GM21737 (cell line): ENCODE results near the gene RBBP8.
"Not testable (repeated sequence)": the region's sequence is repeated elsewhere in the genome, so short reads cannot be mapped to it uniquely, and the experiment has no call there.

Experiments used
- ATAC-seq: cut with Tn5 transposase; IDR thresholded peaks from one replicate; pipeline ENCODE4 v1.9.1; 2021; ENCODE audit warnings: mild to moderate bottlenecking, moderate library complexity; ENCODE audit not compliant: unreplicated experiment

RBBP8 gene

GRCh38 chr18:22939649-22940048, 6.5 kb downstream of the RBBP8 start:
- ATAC-seq, result no peak

DNA sequence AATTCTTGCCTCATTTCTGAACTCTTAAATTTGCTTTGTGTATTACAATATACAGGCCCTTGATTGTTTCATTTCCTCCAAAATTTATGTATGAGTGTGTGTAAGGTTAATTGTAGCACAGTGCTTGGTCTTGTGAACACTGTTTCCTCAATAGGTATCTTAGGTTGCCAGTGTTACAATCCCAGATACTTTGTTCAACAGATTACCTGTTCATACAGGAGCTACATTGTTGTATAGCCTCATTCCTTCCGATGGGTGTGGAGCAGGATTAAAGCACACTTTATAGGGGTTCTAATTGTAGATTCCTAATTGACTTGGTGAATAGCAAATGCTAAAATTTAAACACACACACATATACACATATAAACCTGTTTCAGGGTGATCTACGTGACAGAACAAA, 10.7 kb downstream of the RBBP8 start:
- ATAC-seq, result no peak

DNA sequence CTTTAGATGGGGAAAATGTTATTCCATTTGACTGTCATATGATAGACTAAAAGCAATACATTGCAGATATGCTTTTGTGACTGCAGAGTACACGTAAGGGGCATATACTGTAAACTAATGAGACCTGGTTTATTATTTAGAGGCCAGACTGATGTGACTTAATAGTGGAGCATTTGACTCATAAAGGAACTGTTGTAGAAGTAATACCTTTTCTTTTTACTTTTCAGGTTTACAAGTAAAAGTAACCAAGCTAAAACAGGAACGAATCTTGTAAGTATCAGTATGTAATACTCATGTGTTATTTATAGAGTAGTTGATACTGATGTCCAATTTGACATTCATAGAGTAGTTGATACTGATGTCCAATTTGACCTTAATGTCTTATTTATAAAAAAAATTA, 13.1 kb downstream of the RBBP8 start:
- ATAC-seq, result no peak

DNA sequence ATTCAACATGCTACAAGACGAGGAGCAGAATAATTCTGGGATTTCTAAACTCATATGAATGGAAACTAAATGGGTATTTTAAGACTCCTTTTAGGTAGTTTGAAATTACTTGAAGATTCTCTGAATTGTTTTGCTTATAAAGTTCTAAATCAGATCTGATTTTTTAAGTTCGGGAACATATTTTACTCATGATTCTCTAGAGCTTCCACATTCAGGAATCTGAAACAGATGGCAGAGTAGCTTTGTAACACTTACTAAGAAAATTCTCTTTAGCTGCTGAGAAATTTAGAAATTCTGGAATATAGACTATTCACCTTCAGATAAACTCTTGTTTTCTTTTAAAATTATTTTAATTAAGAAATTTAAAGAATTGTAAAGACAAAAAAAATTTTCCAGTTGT, 13.7 kb downstream of the RBBP8 start:
- ATAC-seq, result no peak

GRCh38 chr18:22951823-22952222, 18.7 kb downstream of the RBBP8 start:
- no peak for ATAC-seq

DNA sequence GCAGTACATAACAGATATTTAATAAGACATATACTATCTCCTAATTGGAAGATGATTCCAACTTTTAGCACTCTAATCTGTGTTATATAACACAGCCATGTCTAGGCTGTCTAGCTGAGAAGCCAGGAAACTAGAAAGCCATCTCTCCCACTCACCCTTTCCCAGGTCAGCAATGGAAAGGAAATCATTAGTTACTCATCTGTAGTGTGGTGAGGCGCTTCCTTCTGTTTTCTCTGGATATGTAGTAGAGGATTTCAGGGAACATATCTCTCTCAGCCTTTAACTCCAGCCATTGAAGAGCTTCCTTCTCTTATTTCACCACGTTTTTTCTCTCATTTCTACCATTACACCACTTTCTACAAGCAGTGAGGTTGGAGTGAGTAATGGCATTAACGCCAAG, 19.4 kb downstream of the RBBP8 start:
- ATAC-seq, result no peak

DNA sequence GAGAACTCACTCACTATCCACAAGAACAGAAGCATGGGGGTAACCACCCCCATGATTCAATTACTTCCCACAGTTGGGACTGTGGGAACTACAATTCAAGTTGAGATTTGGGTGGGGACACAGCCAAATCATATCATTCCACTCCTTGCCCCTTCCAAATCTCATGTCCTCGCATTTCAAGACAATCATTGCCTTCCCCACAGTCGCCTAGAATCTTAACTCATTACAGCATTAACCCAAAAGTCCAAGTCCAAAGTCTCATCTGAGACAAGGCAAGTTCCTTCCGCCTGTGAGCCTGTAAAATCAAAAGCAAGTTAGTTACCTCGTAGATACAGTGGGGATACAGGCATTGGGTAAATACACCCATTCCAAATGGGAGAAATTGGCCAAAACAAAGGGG, 20.9 kb downstream of the RBBP8 start:
- ATAC-seq, result not testable (repeated sequence)

GRCh38 chr18:22956226-22956625, 23.1 kb downstream of the RBBP8 start:
- no peak for ATAC-seq

- ATAC-seq, result no peak
These were observed 28.0 kb downstream of the RBBP8 start for GRCh38 chr18:22961156-22961555.

DNA sequence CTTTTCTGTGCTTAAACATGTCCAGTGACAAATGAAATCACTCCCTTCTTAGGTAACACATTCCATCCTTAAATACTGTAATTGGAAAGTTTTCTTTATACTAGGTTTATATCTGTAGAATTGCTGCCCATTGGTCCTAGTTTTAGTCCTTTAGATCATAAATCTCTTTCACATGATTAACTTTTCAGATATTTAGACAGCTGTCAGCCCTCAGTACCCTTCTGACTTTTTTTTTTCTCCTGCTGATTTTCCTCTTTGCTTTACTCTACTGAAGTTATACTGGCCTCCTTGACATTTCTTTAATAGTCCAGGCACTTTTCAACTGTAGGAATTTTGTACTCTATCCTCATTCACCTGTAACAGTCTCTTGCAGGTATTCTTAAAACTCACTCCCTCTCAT, 28.9 kb downstream of the RBBP8 start:
- no peak for ATAC-seq

DNA sequence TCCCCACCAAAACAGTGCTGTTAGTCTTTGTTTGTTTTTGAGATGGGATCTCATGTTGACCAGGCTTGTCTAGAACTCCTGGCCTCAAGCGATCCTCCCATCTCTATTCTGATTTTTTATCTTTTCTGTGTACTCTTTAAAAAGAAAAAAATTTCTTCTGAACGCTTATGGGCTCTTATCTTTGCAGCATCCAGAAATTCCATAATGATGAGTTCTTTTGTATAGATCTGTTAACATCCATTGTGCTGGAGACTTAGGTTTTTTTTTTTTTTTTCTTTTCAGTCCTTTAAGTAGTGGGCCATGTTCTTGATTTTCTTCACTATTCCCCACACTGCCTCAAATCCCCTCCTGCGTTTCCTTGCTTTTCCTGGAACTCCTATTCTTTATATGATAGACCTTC, 31.0 kb downstream of the RBBP8 start:
- ATAC-seq, result no peak

DNA sequence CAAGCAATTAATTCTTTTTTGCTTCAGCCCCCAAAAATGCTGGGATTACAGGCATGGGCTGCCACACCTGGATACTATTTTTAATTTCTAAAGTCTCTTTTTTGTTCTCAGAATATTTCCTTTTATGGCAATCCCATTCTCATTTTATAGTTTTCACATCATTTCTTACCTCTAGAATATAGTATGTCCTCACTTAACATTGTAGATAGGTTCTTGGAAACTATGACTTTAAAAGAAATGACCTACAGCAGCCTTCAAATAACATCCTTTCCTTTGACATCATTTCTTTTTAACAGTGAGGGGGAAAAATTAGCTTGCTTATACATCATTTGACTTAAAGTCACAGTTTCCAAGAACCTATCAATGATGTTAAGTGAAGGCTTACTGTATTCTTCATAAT, 31.6 kb downstream of the RBBP8 start:
- ATAC-seq, result no peak

DNA sequence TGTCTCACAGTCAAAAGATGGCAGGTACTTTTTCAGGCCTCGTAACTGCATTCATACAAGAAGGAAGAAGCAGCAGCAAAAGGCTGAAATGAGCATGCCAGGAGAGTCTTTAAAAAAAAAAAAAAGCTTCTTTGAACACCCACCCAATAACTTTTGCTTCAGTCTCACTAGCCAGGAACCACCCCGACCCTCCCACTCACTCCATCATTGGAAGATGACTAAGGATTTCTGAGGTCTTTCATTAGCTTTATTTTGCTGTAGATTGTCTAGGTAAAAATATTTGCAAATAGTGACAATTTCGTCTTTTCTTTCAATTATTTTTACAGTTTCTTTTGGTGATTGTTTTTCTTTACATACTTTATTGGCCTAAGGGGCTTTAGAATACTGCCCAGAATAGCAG, 37.9 kb downstream of the RBBP8 start:
- ATAC-seq, result no peak

DNA sequence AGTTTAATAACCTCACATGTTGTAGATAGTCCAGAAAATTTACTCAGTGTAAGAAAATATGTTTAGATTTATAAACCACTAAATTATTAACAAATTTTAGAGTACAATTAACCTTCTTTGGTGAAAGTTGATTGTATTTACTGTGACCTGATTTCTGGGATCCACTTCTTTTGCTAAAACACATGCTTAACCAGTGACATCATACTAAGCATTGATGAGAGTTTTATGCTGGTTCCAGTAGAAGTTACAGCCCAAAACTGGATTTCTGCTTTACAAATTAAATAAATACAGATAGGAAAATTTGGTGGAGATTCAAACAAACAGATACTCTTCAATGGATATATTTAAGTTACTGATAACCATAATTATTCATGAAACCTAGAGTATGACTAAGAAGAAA, 40.9 kb downstream of the RBBP8 start:
- ATAC-seq, result no peak

DNA sequence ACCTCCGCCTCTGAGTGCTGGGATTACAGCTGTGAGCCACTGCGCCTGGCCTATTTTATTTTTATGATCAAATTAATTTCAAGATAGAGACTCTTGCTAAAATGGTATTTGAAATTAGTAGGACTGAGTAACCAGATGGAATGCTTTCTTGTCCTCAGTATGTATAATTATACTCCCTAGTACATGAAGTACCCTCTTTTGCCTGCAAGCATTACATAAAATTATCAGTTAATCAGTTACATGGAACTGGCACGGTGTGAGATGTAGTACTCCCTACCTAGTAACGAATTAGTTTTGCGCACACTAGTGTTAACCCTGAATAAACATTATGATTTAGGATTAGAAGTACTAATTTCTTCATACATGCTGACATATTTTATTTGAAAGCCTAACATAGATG, 41.6 kb downstream of the RBBP8 start:
- no peak for ATAC-seq

DNA sequence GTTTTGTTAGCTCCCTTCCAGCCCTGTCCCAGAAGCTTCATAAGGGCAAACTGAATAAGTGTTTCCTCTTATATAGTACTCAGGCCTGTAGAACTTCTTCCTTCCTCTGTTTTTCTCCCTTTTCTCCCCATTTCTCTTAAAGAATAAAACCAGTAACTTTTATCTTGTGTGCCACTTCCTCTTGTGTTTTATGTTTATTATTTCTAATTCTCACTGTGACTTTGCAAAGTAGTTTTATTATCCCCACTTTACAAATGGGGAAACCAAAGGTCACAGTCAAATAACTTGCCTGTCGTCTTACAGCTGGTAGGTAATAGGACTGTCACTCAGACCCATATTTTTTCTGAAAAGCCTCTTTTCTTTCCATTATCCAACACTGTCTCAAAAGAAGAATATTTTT, 42.4 kb downstream of the RBBP8 start:
- ATAC-seq, result no peak

GRCh38 chr18:22977847-22978701, 44.9 kb downstream of the RBBP8 start:
- no peak for ATAC-seq

- ATAC-seq, result no peak
These were observed 47.3 kb downstream of the RBBP8 start for GRCh38 chr18:22980394-22980793.

GRCh38 chr18:22981274-22982133, 48.4 kb downstream of the RBBP8 start:
- ATAC-seq, result no peak

- no peak for ATAC-seq
These were observed 50.0 kb downstream of the RBBP8 start for GRCh38 chr18:22983175-22983574.

- ATAC-seq, result no peak
These were observed 52.1 kb downstream of the RBBP8 start for GRCh38 chr18:22985250-22985649.

DNA sequence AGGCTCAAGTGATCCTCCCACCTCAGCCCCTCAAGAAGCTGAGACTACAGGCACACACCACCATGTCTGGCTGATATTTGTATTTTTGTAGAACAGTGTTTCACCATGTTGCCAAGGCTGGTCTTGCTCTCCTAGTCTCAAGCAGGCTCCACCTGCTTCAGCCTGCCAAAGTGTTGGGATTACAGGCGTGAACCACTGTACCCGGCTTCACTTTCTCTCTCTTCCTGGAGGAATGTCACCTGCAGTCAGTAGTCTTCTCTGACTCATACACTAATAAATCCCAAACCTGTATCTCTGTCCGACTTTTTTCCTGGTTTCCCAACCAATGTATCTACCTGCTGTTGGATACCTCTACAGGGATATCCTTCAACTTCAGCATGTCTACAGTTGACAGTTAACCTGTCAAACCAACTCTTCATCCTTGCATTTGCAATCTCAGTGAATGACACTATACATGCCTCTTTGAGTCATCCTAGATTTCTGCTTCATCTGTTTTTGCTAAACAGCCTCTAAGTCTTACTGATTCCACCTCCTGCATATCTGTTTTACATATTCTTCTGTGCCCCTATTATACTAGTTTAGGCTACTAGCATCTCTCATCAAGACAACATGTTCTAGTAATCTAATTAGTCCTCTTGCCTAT, 54.5 kb downstream of the RBBP8 start:
- ATAC-seq, result no peak
